H9 (cell line): ENCODE results near the gene EYA4. TPM values are rescaled to one million over a fixed set of nuclear protein-coding genes. Genes with fewer than 3 reads are reported as not detected.

Source experiments
- DNase-seq: peaks from one replicate; pipeline ENCODE4 v3.0.0-alpha.2; 2017
- H2AFZ ChIP-seq: one replicate; pipeline ENCODE4 v1.6.1; 2013; ENCODE audit warnings: mild to moderate bottlenecking, low read length, control low read depth, moderate library complexity
- H2AK5ac ChIP-seq: 2 replicates; pipeline ENCODE4 v1.6.1; 2013; ENCODE audit warnings: low read length, control low read depth, mixed read lengths; ENCODE audit not compliant: insufficient read length
- H2BK120ac ChIP-seq: one replicate; pipeline ENCODE4 v1.6.1; 2013; ENCODE audit warnings: low read depth, mild to moderate bottlenecking, low read length, control low read depth, inconsistent platforms; ENCODE audit not compliant: poor library complexity, severe bottlenecking
- H2BK12ac ChIP-seq: 2 replicates; pipeline ENCODE4 v1.6.1; 2013; ENCODE audit warnings: low read length, control low read depth, mixed read lengths, low read depth; ENCODE audit not compliant: insufficient read length
- H2BK15ac ChIP-seq: 2 replicates; pipeline ENCODE4 v1.6.1; 2013; ENCODE audit warnings: low read depth, low read length, control low read depth
- H2BK20ac ChIP-seq: one replicate; pipeline ENCODE4 v1.6.1; 2013; ENCODE audit warnings: low read depth, mild to moderate bottlenecking, low read length, control low read depth, inconsistent platforms; ENCODE audit not compliant: poor library complexity, severe bottlenecking
- H2BK5ac ChIP-seq: 2 replicates; pipeline ENCODE4 v1.6.1; 2013; ENCODE audit warnings: low read length, control low read depth, mixed read lengths; ENCODE audit not compliant: insufficient read length
- H3K14ac ChIP-seq: 2 replicates; pipeline ENCODE4 v1.6.1; 2013; ENCODE audit warnings: low read length, control low read depth; ENCODE audit not compliant: insufficient read depth
- H3K18ac ChIP-seq: 2 replicates; pipeline ENCODE4 v1.6.1; 2013; ENCODE audit warnings: low read depth, mild to moderate bottlenecking, mixed read lengths, low read length, control low read depth; ENCODE audit not compliant: insufficient read length
- H3K23ac ChIP-seq: 2 replicates; pipeline ENCODE4 v1.6.1; 2013; ENCODE audit warnings: low read length, control low read depth, mixed read lengths, low read depth; ENCODE audit not compliant: insufficient read length
- H3K23me2 ChIP-seq: 2 replicates; pipeline ENCODE4 v1.6.1; 2013; ENCODE audit warnings: low read depth, mild to moderate bottlenecking, mixed read lengths, low read length, control low read depth; ENCODE audit not compliant: insufficient read length, poor library complexity, severe bottlenecking
- H3K27ac ChIP-seq: 2 replicates; pipeline ENCODE4 v1.5.1; 2013; ENCODE audit warnings: low read length, control low read depth, mixed read lengths, low read depth; ENCODE audit not compliant: insufficient read length
- H3K27me3 ChIP-seq: 2 replicates; pipeline ENCODE4 v1.6.1; 2013; ENCODE audit warnings: low read length, control low read depth, inconsistent platforms; ENCODE audit not compliant: insufficient read depth
- H3K4ac ChIP-seq: 2 replicates; pipeline ENCODE4 v1.6.1; 2013; ENCODE audit warnings: low read depth, mild to moderate bottlenecking, control low read depth, inconsistent platforms, low read length, moderate library complexity
- H3K4me1 ChIP-seq: 2 replicates; pipeline ENCODE4 v1.6.1; 2013; ENCODE audit warnings: low read length, control low read depth, inconsistent platforms; ENCODE audit not compliant: insufficient read depth
- H3K4me2 ChIP-seq: 2 replicates; pipeline ENCODE4 v1.6.1; 2013; ENCODE audit warnings: low read length, control low read depth, mixed read lengths; ENCODE audit not compliant: insufficient read length, insufficient read depth
- H3K56ac ChIP-seq: 2 replicates; pipeline ENCODE4 v1.6.1; 2013; ENCODE audit warnings: low read depth, mild to moderate bottlenecking, mixed read lengths, low read length, control low read depth; ENCODE audit not compliant: insufficient read length
- H3K79me1 ChIP-seq: 2 replicates; pipeline ENCODE4 v1.6.1; 2013; ENCODE audit warnings: low read depth, mild to moderate bottlenecking, moderate library complexity, low read length, control low read depth, inconsistent platforms; ENCODE audit not compliant: insufficient read depth, poor library complexity, severe bottlenecking
- H3K79me2 ChIP-seq: 2 replicates; pipeline ENCODE4 v1.6.1; 2013; ENCODE audit warnings: low read length, control low read depth, inconsistent platforms; ENCODE audit not compliant: insufficient read depth
- H3K9ac ChIP-seq: 2 replicates; pipeline ENCODE4 v1.6.1; 2013; ENCODE audit warnings: low read length, control low read depth, mixed read lengths; ENCODE audit not compliant: insufficient read length; ENCODE audit errors: extremely low read depth
- H3K9me3 ChIP-seq: one replicate; pipeline ENCODE4 v1.6.1; 2013; ENCODE audit warnings: low read depth, low read length, inconsistent platforms; ENCODE audit not compliant: control insufficient read depth
- H3T11ph ChIP-seq: one replicate; pipeline ENCODE4 v1.6.1; 2013; ENCODE audit warnings: mild to moderate bottlenecking, low read length, control low read depth, inconsistent platforms
- H4K20me1 ChIP-seq: one replicate; pipeline ENCODE4 v1.6.1; 2013; ENCODE audit not compliant: control insufficient read depth, insufficient read length, insufficient read depth
- H4K5ac ChIP-seq: 2 replicates; pipeline ENCODE4 v1.6.1; 2013; ENCODE audit warnings: low read depth, mild to moderate bottlenecking, mixed read lengths, low read length, control low read depth; ENCODE audit not compliant: insufficient read length
- H4K8ac ChIP-seq: replicated peaks from 2 replicates; pipeline ENCODE4 v1.6.1; 2013; ENCODE audit warnings: low read length, control low read depth, mixed read lengths, low read depth; ENCODE audit not compliant: insufficient read length
- H4K91ac ChIP-seq: 2 replicates; pipeline ENCODE4 v1.6.1; 2013; ENCODE audit warnings: low read depth, mild to moderate bottlenecking, moderate library complexity, mixed read lengths, low read length, control low read depth; ENCODE audit not compliant: insufficient read length
- H3K27ac Mint-ChIP-seq, 3 experiments: 2 replicates in 2 of 3; 3 replicates in 1 of 3; pipeline ENCODE4 v1.8.0; 2020 to 2021; ENCODE audit warnings: mixed read lengths in 3 of 3, mild to moderate bottlenecking in 1 of 3, moderate library complexity in 1 of 3
- H3K27me3 Mint-ChIP-seq: 2 replicates; pipeline ENCODE4 v1.8.0; 2021; ENCODE audit warnings: low read depth, mild to moderate bottlenecking, moderate library complexity, mixed read lengths
- H3K36me3 Mint-ChIP-seq, 3 experiments: 2 replicates in 2 of 3; 3 replicates in 1 of 3; pipeline ENCODE4 v1.8.0; 2020 to 2021; ENCODE audit warnings: low read depth in 3 of 3, mixed read lengths in 3 of 3; ENCODE audit not compliant: insufficient read depth in 1 of 3
- H3K4me1 Mint-ChIP-seq, 2 experiments: 2 replicates each; pipeline ENCODE4 v1.8.0; 2020; ENCODE audit warnings: mixed read lengths in 2 of 2
- H3K4me3 Mint-ChIP-seq, 2 experiments: 2 replicates in 1 of 2; 3 replicates in 1 of 2; pipeline ENCODE4 v1.8.0; 2020 to 2021; ENCODE audit warnings: mild to moderate bottlenecking in 2 of 2, mixed read lengths in 2 of 2, moderate library complexity in 1 of 2
- H3K9me3 Mint-ChIP-seq, 2 experiments: 2 replicates in 1 of 2; 3 replicates in 1 of 2; pipeline ENCODE4 v1.8.0; 2020; ENCODE audit warnings: mild to moderate bottlenecking in 2 of 2, mixed read lengths in 2 of 2, moderate library complexity in 1 of 2
- WGBS: extraction: QIAGEN DNeasy Blood & Tissue Kit; methylation state at CpG from one replicate; pipeline ENCODE4 v1.1.7; 2013; ENCODE audit warnings: missing lambda C conversion rate, low lambda C conversion rate, mixed read lengths; ENCODE audit not compliant: insufficient read length; ENCODE audit errors: extremely low coverage; 5-methylcytosine and 5-hydroxymethylcytosine counted together
- total RNA-seq: library from RNA; stranded (reverse); gene quantifications from 2 replicates; pipeline ENCODE4 v1.2.1, GENCODE V29; 2021
- TF ChIP-seq, protein P1 (sequence below): fragments of 200-600 bp; sonication (generic); conservative IDR thresholded peaks from 3 replicates; pipeline ENCODE4 v1.8.0; 2021; ENCODE audit warnings: antibody characterized with exemption, mild to moderate bottlenecking

Gene EYA4
- total RNA-seq, 1 experiment from 2014 or later, result 0.26 TPM

DNA sequence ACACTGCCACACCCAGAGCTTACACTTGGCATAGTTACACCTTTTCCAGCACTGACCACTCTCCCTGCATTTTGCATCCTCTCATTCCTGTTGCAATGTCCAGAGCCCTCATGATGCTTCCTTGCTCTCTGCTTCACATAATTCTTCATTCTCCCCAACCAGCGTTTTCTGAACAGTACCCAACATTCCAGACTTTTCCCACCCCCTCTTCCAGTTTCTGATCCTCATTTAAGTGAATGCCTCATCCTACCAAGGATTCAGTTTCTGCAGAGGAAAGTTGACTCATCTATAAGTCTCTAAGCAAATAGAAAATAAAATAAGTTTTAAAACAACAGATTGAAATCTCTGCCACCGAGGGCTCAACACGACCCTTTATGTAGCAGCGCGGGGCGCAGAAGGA, 326.5 kb downstream of the EYA4 start:
- H4K5ac ChIP-seq, result no peak overlapping the region
- no CpG with 5 or more reads among the region's 6 CpGs for WGBS
- H3K27ac Mint-ChIP-seq, result no peak overlapping the region
- no peaks in the 10 kb centered on the region for H4K20me1 ChIP-seq
- H3K4me3 Mint-ChIP-seq, result no peak overlapping the region
- H3K4ac ChIP-seq, result no peak overlapping the region
- no peak overlapping the region for H2AK5ac ChIP-seq
- no peaks in the 10 kb centered on the region; the same call in 1 of the 2 replicates for H3K4me1 ChIP-seq
- H2BK20ac ChIP-seq, result no peak overlapping the region
- no peak overlapping the region for H3K56ac ChIP-seq
- no peak overlapping the region for H2AFZ ChIP-seq
- H2BK5ac ChIP-seq, result no peak overlapping the region
- no peaks in the 10 kb centered on the region for H3K79me2 ChIP-seq
- no peaks in the 10 kb centered on the region for H3K79me1 ChIP-seq
- H2BK120ac ChIP-seq, result no peak overlapping the region
- no peaks in the 10 kb centered on the region for H3K36me3 Mint-ChIP-seq
- H3K23ac ChIP-seq, result no peak overlapping the region
- H3K27ac ChIP-seq, result no peak overlapping the region
- no peak overlapping the region for H3T11ph ChIP-seq
- no peak overlapping the region for H3K18ac ChIP-seq
- H2BK15ac ChIP-seq, result no peak overlapping the region
- H4K91ac ChIP-seq, result no peak overlapping the region
- H3K4me1 Mint-ChIP-seq, result peaks cover 7 to 8% of the 10 kb centered on the region in 2 experiments
- TF ChIP-seq, protein P1, sequence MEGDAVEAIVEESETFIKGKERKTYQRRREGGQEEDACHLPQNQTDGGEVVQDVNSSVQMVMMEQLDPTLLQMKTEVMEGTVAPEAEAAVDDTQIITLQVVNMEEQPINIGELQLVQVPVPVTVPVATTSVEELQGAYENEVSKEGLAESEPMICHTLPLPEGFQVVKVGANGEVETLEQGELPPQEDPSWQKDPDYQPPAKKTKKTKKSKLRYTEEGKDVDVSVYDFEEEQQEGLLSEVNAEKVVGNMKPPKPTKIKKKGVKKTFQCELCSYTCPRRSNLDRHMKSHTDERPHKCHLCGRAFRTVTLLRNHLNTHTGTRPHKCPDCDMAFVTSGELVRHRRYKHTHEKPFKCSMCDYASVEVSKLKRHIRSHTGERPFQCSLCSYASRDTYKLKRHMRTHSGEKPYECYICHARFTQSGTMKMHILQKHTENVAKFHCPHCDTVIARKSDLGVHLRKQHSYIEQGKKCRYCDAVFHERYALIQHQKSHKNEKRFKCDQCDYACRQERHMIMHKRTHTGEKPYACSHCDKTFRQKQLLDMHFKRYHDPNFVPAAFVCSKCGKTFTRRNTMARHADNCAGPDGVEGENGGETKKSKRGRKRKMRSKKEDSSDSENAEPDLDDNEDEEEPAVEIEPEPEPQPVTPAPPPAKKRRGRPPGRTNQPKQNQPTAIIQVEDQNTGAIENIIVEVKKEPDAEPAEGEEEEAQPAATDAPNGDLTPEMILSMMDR, result no peak
- H3K27me3 Mint-ChIP-seq, result peaks cover 7% of the 10 kb centered on the region
- no peaks in the 10 kb centered on the region for H3K9me3 ChIP-seq
- no peak overlapping the region for H3K4me2 ChIP-seq
- H2BK12ac ChIP-seq, result no peak overlapping the region
- H4K8ac ChIP-seq, result no peak overlapping the region
- no peaks in the 10 kb centered on the region for H3K27me3 ChIP-seq
- H3K23me2 ChIP-seq, result peaks cover 4% of the 10 kb centered on the region
- no peak overlapping the region for H3K14ac ChIP-seq
- H3K9me3 Mint-ChIP-seq, result no peaks in the 10 kb centered on the region
- DNase-seq, result no peak
- H3K9ac ChIP-seq, result no peak overlapping the region
